ENCODE data around the gene ATG7.

GRCh38 chr3:11393401-11393800, 121.2 kb downstream of the ATG7 start:
- no peak for TF ChIP-seq CTCF (IDR thresholded peaks at IDR 0.05)
- no peak for TF ChIP-seq POLR2A (IDR thresholded peaks at IDR 0.05)

Data from heart left ventricle (tissue), 13 donors.